Right forelimb (tissue), 1 donor: Measurements from ENCODE around the gene SDK1.
A peak's percentile ranks its signal among the peaks of the same experiment; 100 is the strongest.

Experiments used
- DNase-seq: peaks from one replicate; pipeline ENCODE4 v3.0.0-alpha.2; 2018

Gene SDK1

GRCh38 chr7:4124556-4125477 lies 823.8 kb downstream of the SDK1 start:
- DNase-seq: no peak

- no peak for DNase-seq
These were observed 827.0 kb downstream of the SDK1 start for GRCh38 chr7:4127909-4128560.

- DNase-seq: no peak
These were observed 828.5 kb downstream of the SDK1 start for GRCh38 chr7:4129481-4130122.

- DNase-seq: no peak
These were observed 830.0 kb downstream of the SDK1 start for GRCh38 chr7:4131063-4131462.

GRCh38 chr7:4132221-4132620 lies 831.2 kb downstream of the SDK1 start:
- DNase-seq: no peak

- no peak for DNase-seq
These were observed 832.5 kb downstream of the SDK1 start for GRCh38 chr7:4133491-4134044.

GRCh38 chr7:4134204-4134603 lies 833.2 kb downstream of the SDK1 start:
- no peak for DNase-seq

GRCh38 chr7:4134631-4135030 lies 833.6 kb downstream of the SDK1 start:
- DNase-seq: no peak

GRCh38 chr7:4135301-4135700 lies 834.2 kb downstream of the SDK1 start:
- DNase-seq: no peak

GRCh38 chr7:4136036-4136435 lies 835.0 kb downstream of the SDK1 start:
- no peak for DNase-seq

GRCh38 chr7:4136501-4137110 lies 835.6 kb downstream of the SDK1 start:
- DNase-seq: no peak

GRCh38 chr7:4137552-4137951 lies 836.5 kb downstream of the SDK1 start:
- DNase-seq: no peak

- DNase-seq: no peak
These were observed 837.8 kb downstream of the SDK1 start for GRCh38 chr7:4138866-4139265.

- no peak for DNase-seq
These were observed 838.9 kb downstream of the SDK1 start for GRCh38 chr7:4139656-4140625.

GRCh38 chr7:4140933-4141332 lies 839.9 kb downstream of the SDK1 start:
- no peak for DNase-seq

GRCh38 chr7:4143006-4143405 lies 842.0 kb downstream of the SDK1 start:
- no peak for DNase-seq

- DNase-seq: no peak
These were observed 842.6 kb downstream of the SDK1 start for GRCh38 chr7:4143511-4144171.

- DNase-seq: no peak
These were observed 843.2 kb downstream of the SDK1 start for GRCh38 chr7:4144172-4144701.

- DNase-seq: peak; percentile 82
These were observed 843.9 kb downstream of the SDK1 start for GRCh38 chr7:4144811-4145510.

- no peak for DNase-seq
These were observed 844.5 kb downstream of the SDK1 start for GRCh38 chr7:4145576-4145975.
